Upper lobe of right lung (tissue), 1 donor: ENCODE results near the gene RAB15. TPM values are rescaled to one million over a fixed set of nuclear protein-coding genes. Genes with fewer than 3 reads are reported as not detected.

Experiments used
- ATAC-seq: fragments of 200-7000 bp; cut with Tn5 transposase; one replicate; pipeline ENCODE4 v1.9.1; 2020; ENCODE audit warnings: mild to moderate bottlenecking, moderate library complexity
- DNase-seq: peaks from one replicate; pipeline ENCODE4 v3.0.0-alpha.2; 2020
- H3K27ac ChIP-seq: fragments of 200-600 bp; one replicate; pipeline ENCODE4 v1.8.0; 2022
- H3K27me3 ChIP-seq: fragments of 200-600 bp; one replicate; pipeline ENCODE4 v1.8.0; 2022; ENCODE audit warnings: mild to moderate bottlenecking
- H3K36me3 ChIP-seq: fragments of 200-600 bp; one replicate; pipeline ENCODE4 v1.8.0; 2022
- H3K4me1 ChIP-seq: fragments of 200-600 bp; one replicate; pipeline ENCODE4 v1.8.0; 2022
- H3K4me3 ChIP-seq: fragments of 200-600 bp; one replicate; pipeline ENCODE4 v1.8.0; 2022; ENCODE audit warnings: mild to moderate bottlenecking
- H3K9me3 ChIP-seq: fragments of 200-600 bp; one replicate; pipeline ENCODE4 v1.8.0; 2022
- CTCF ChIP-seq: fragments of 200-600 bp; IDR thresholded peaks from one replicate; pipeline ENCODE4 v1.8.0; 2022; ENCODE audit warnings: antibody characterized with exemption
- intact Hi-C: fragments of 100-400 bp; cut with DNase I; formaldehyde crosslinking; loops from one replicate; pipeline ENCODE4 v1.11.0; 2022
- total RNA-seq: library from RNA; stranded (reverse); fragmentation: NEBNext Ultra II Directional; extraction: Animal tissue kit (Norgen Biotek cat#: 25700); gene quantifications from one replicate; pipeline ENCODE4 v1.2.1, GENCODE V29; 2021
- donor health status: DM: no; HTN: yes; CAD: no; lungs with severe emphysema.

RAB15 gene
- total RNA-seq, 1 donor from 2014 or later: 21.5 TPM

- DNase-seq: no peak
- Histone ChIP-seq H3K36me3 (no peaks in the 10 kb centered on the region), H3K4me3 (peak overlapping the region; percentile 83), H3K4me1 (peaks cover 19% of the 10 kb centered on the region), H3K9me3 (no peaks in the 10 kb centered on the region), H3K27me3 (no peaks in the 10 kb centered on the region), H3K27ac (peak overlapping the region; percentile 81)
- no peak for ATAC-seq
- no peak for TF ChIP-seq CTCF
- intact Hi-C loops: no loop called here
Observed at GRCh38 chr14:64987438-64987767, 15.3 kb upstream of the RAB15 start.

GRCh38 chr14:64986648-64987437 is 14.7 kb upstream of the RAB15 start, which contains the start of gene FNTB:
TSS of gene FNTB (plus strand) at chr14:64986895. CDS start at chr14:64986954, 59 bp downstream.
- Histone ChIP-seq H3K36me3 (no peaks in the 10 kb centered on the region), H3K27me3 (no peaks in the 10 kb centered on the region), H3K27ac (peak within 1 kb of the TSS; percentile 81), H3K9me3 (no peaks in the 10 kb centered on the region), H3K4me1 (peaks cover 19% of the 10 kb centered on the region), H3K4me3 (peak within 1 kb of the TSS; percentile 83)
- intact Hi-C loops: no loop called here
- ATAC-seq: peak; percentile 98
- DNase-seq: peak; percentile 99
- peak; percentile 71 for TF ChIP-seq CTCF

GRCh38 chr14:64983439-64984310 is 11.5 kb upstream of the RAB15 start:
- peak overlapping the region; percentile 12 for H3K4me3 ChIP-seq
- no peaks in the 10 kb centered on the region for H3K27me3 ChIP-seq
- peaks cover 12% of the 10 kb centered on the region for H3K4me1 ChIP-seq
- H3K9me3 ChIP-seq: no peaks in the 10 kb centered on the region
- ATAC-seq: no peak
- intact Hi-C loops: no loop called here
- TF ChIP-seq CTCF: peak; percentile 71
- no peaks in the 10 kb centered on the region for H3K36me3 ChIP-seq
- DNase-seq: no peak
- H3K27ac ChIP-seq: no peak overlapping the region

GRCh38 chr14:64979336-64980074 is 7.4 kb upstream of the RAB15 start:
- TF ChIP-seq CTCF: no peak
- DNase-seq: no peak
- H3K27me3 ChIP-seq: no peaks in the 10 kb centered on the region
- H3K36me3 ChIP-seq: no peaks in the 10 kb centered on the region
- H3K9me3 ChIP-seq: no peaks in the 10 kb centered on the region
- intact Hi-C loops: no loop called here
- peak; percentile 55 for ATAC-seq
- H3K4me3 ChIP-seq: no peak overlapping the region
- peak overlapping the region; percentile 6 for H3K27ac ChIP-seq
- no peaks in the 10 kb centered on the region for H3K4me1 ChIP-seq

GRCh38 chr14:64974563-64974962 is 2.4 kb upstream of the RAB15 start:
- H3K27me3 ChIP-seq: no peaks in the 10 kb centered on the region
- no peaks in the 10 kb centered on the region for H3K9me3 ChIP-seq
- peaks cover 10% of the 10 kb centered on the region for H3K4me1 ChIP-seq
- no peak overlapping the region for H3K4me3 ChIP-seq
- no peak for DNase-seq
- no peak overlapping the region for H3K27ac ChIP-seq
- TF ChIP-seq CTCF: no peak
- ATAC-seq: no peak
- H3K36me3 ChIP-seq: no peaks in the 10 kb centered on the region
- intact Hi-C loops: no loop called here
